SK-N-SH (cell line): ENCODE results near the gene ZBED5. TPM values are rescaled to one million over a fixed set of nuclear protein-coding genes. Genes with fewer than 3 reads are reported as not detected.

Source experiments
- CTCF ChIA-PET: fragments of 300-600, 350-600 bp; formaldehyde crosslinking; extraction: SDS; loops from one replicate; lab custom pipeline; 2021; lab: Yijun Ruan, JAX
- POLR2A ChIA-PET: fragments of 350-600 bp; sonication (Branson Sonifier 250); formaldehyde crosslinking; extraction: SDS; loops from one replicate; lab custom pipeline; 2020; ENCODE audit warnings: antibody characterized with exemption, inconsistent platforms; lab: Yijun Ruan, JAX
- DNase-seq: peaks from one replicate; pipeline ENCODE4 v3.0.0; 2012
- H2AFZ ChIP-seq: fragments of 200-600 bp; sonication (generic); 2 replicates; pipeline ENCODE4 v1.8.1; 2016; ENCODE audit warnings: antibody characterized with exemption, mild to moderate bottlenecking, low read depth
- H3F3A ChIP-seq: fragments of 200-600 bp; sonication (generic); replicated peaks from 2 replicates; pipeline ENCODE3; 2016; ENCODE audit warnings: antibody characterized with exemption, mild to moderate bottlenecking; ENCODE audit not compliant: insufficient read depth
- H3K27ac ChIP-seq, 2 experiments: fragments of 200-500 bp in 1 of 2; fragments of 200-600 bp in 1 of 2; sonication (Bioruptor generic) in 1 of 2; sonication (generic), shearing (Covaris generic) in 1 of 2; 2 replicates each; pipeline versions ENCODE4 v1.5.1 to v1.6.1; 2014 to 2016; ENCODE audit warnings: low read depth in 2 of 2, inconsistent platforms in 1 of 2, low read length in 1 of 2, mild to moderate bottlenecking in 1 of 2, mixed read lengths in 1 of 2
- H3K27me3 ChIP-seq: fragments of 200-600 bp; sonication (generic), shearing (Covaris generic); 2 replicates; pipeline ENCODE4 v1.6.1; 2016; ENCODE audit warnings: mixed run types; ENCODE audit not compliant: insufficient read depth
- H3K36me3 ChIP-seq, 2 experiments: fragments of 200-500 bp in 1 of 2; fragments of 200-600 bp in 1 of 2; sonication (Bioruptor generic) in 1 of 2; sonication (generic) in 1 of 2; replicated peaks in 1 of 2; 2 replicates each; pipeline versions ENCODE3 to v1.5.1; 2014 to 2016; ENCODE audit warnings: low read length in 1 of 2, mild to moderate bottlenecking in 1 of 2; ENCODE audit not compliant: insufficient read depth in 2 of 2, control insufficient read depth in 1 of 2
- H3K4me1 ChIP-seq, 2 experiments: fragments of 200-500 bp in 1 of 2; fragments of 200-600 bp in 1 of 2; sonication (Bioruptor generic) in 1 of 2; sonication (generic), shearing (Covaris generic) in 1 of 2; 2 replicates each; pipeline versions ENCODE4 v1.5.1 to v1.6.1; 2014 to 2016; ENCODE audit warnings: low read depth in 1 of 2, low read length in 1 of 2, mixed run types in 1 of 2; ENCODE audit not compliant: insufficient read depth in 2 of 2, control insufficient read depth in 1 of 2
- H3K4me2 ChIP-seq: fragments of 200-600 bp; sonication (generic), shearing (Covaris generic); 2 replicates; pipeline ENCODE4 v1.6.1; 2017; ENCODE audit warnings: mixed run types
- H3K4me3 ChIP-seq, 2 experiments: fragments of 200-500 bp in 1 of 2; fragments of 200-600 bp in 1 of 2; sonication (Bioruptor generic) in 1 of 2; sonication (generic), shearing (Covaris generic) in 1 of 2; 2 replicates each; pipeline versions ENCODE4 v1.5.1 to v1.8.1; 2014 to 2016; ENCODE audit warnings: low read depth in 2 of 2, inconsistent platforms in 1 of 2, low read length in 1 of 2, mild to moderate bottlenecking in 1 of 2, mixed read lengths in 1 of 2, moderate library complexity in 1 of 2
- H3K79me2 ChIP-seq: fragments of 200-600 bp; sonication (generic); 2 replicates; pipeline ENCODE4 v1.8.1; 2017; ENCODE audit warnings: mild to moderate bottlenecking; ENCODE audit not compliant: insufficient read depth
- H3K9ac ChIP-seq: fragments of 200-600 bp; sonication (generic); 2 replicates; pipeline ENCODE4 v1.6.1; 2017; ENCODE audit warnings: mixed run types
- H3K9me2 ChIP-seq: fragments of 200-600 bp; sonication (generic); 2 replicates; pipeline ENCODE4 v1.6.1; 2017; ENCODE audit warnings: mixed run types
- H3K9me3 ChIP-seq: fragments of 200-600 bp; sonication (generic); 2 replicates; pipeline ENCODE4 v1.6.1; 2017; ENCODE audit warnings: mixed run types, mild to moderate bottlenecking, moderate library complexity
- H4K20me1 ChIP-seq: fragments of 200-600 bp; sonication (generic); 2 replicates; pipeline ENCODE4 v1.6.1; 2017; ENCODE audit warnings: mild to moderate bottlenecking, mixed run types; ENCODE audit not compliant: insufficient read depth
- CHD2 ChIP-seq: fragments of 150-350 bp; IDR thresholded peaks from 2 replicates; pipeline ENCODE4 v1.6.1; 2018; ENCODE audit warnings: low read length; ENCODE audit not compliant: partially characterized antibody
- CTCF ChIP-seq: fragments of 200-600 bp; sonication (generic); IDR thresholded peaks from 2 replicates; pipeline ENCODE4 v1.6.1; 2017; ENCODE audit warnings: antibody characterized with exemption, mild to moderate bottlenecking, moderate library complexity
- EP300 ChIP-seq, 2 experiments: IDR thresholded peaks; 2 replicates each; pipeline versions ENCODE4 v1.4.0 to v1.6.1; 2012; ENCODE audit warnings: borderline replicate concordance in 1 of 2, low read depth in 1 of 2, low read length in 1 of 2
- EZH2phosphoT487 ChIP-seq: fragments of 200-600 bp; sonication (generic); IDR thresholded peaks from 2 replicates; pipeline ENCODE4 v1.6.1; 2017; ENCODE audit warnings: low read depth, mixed run types, mild to moderate bottlenecking, antibody characterized with exemption, moderate library complexity, borderline replicate concordance
- FOSL2 ChIP-seq: IDR thresholded peaks from 2 replicates; pipeline ENCODE4 v1.4.0; 2012; ENCODE audit warnings: low read depth, mild to moderate bottlenecking, moderate library complexity, borderline replicate concordance
- FOXJ3 ChIP-seq: sonication (generic); formaldehyde crosslinking; IDR thresholded peaks from 2 replicates; pipeline ENCODE4 v1.5.1; 2020; ENCODE audit warnings: mild to moderate bottlenecking, missing genetic modification reagents
- GATA2 ChIP-seq: sonication (generic); formaldehyde crosslinking; IDR thresholded peaks from 2 replicates; pipeline ENCODE4 v1.5.0; 2020; ENCODE audit warnings: mild to moderate bottlenecking, missing genetic modification reagents
- IRF3 ChIP-seq: fragments of 150-350 bp; IDR thresholded peaks from 2 replicates; pipeline ENCODE4 v1.6.1; 2016; ENCODE audit warnings: mild to moderate bottlenecking, low read depth, low read length
- NRF1 ChIP-seq: IDR thresholded peaks from 2 replicates; pipeline ENCODE4 v1.6.1; 2012; ENCODE audit warnings: low read depth, mild to moderate bottlenecking, low read length
- RCOR1 ChIP-seq: fragments of 150-350 bp; IDR thresholded peaks from 2 replicates; pipeline ENCODE4 v1.6.1; 2017; ENCODE audit warnings: antibody characterized with exemption, low read length
- REST ChIP-seq: IDR thresholded peaks from 2 replicates; pipeline ENCODE4 v1.6.1; 2012; ENCODE audit warnings: mild to moderate bottlenecking, low read depth, low read length, moderate library complexity
- TAF1 ChIP-seq: IDR thresholded peaks from 2 replicates; pipeline ENCODE4 v1.6.1; 2012; ENCODE audit warnings: low read depth, mild to moderate bottlenecking, low read length, moderate library complexity, borderline replicate concordance
- TEAD4 ChIP-seq: IDR thresholded peaks from 2 replicates; pipeline ENCODE4 v1.4.0; 2012; ENCODE audit warnings: mild to moderate bottlenecking, borderline replicate concordance; ENCODE audit not compliant: insufficient read depth
- USF2 ChIP-seq: fragments of 150-350 bp; IDR thresholded peaks from 2 replicates; pipeline ENCODE4 v1.6.1; 2017; ENCODE audit warnings: antibody characterized with exemption, low read length, low read depth, borderline replicate concordance
- YY1 ChIP-seq: IDR thresholded peaks from 2 replicates; pipeline ENCODE4 v1.4.0; 2012; ENCODE audit warnings: low read depth, mild to moderate bottlenecking
- WGBS: methylation state at CpG from one replicate; pipeline ENCODE4 v1.1.6; 2017; ENCODE audit warnings: low lambda C conversion rate; 5-methylcytosine and 5-hydroxymethylcytosine counted together
- polyA plus RNA-seq, 3 experiments: library from polyadenylated mRNA; depleted of rRNA; stranded (reverse); fragments of >200 nt; gene quantifications; 2 replicates each; pipeline ENCODE4 v1.2.3, GENCODE V29; 2012
- TF ChIP-seq, protein P1 (sequence below): IDR thresholded peaks from 2 replicates; pipeline ENCODE4 v1.4.0; 2012; ENCODE audit warnings: low read depth
- TF ChIP-seq, protein P2 (sequence below): IDR thresholded peaks from 2 replicates; pipeline ENCODE4 v1.4.0; 2012; ENCODE audit warnings: low read depth, borderline replicate concordance

The ZBED5 gene
- polyA plus RNA-seq, 1 of the 3 experiments (the other 2 are of a cell fraction) = 23.5 TPM

DNA sequence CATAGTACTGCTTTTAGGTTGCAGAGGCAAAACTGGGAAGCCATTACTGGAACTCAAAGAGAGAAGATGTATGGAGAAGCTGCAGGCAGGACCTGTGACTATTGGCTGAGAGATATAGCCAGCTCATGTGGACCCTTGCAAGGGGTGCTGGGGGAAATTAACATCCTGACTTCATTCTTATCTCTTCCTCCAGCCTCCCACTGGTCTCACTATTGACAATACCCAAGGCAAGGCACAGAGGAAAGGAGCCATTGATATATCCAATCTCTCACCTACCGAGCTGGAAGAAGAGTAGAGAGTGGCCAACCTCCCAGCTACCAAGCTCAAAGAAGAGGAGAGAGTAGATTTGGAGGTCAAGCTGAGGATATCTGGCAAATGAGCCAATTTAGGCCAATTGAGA lies 36.8 kb upstream of the ZBED5 start:
- Histone ChIP-seq H3K4me3 (no peak overlapping the region), H3K27ac (no peak overlapping the region), H3K9ac (no peak overlapping the region), H3K79me2 (no peaks in the 10 kb centered on the region), H3K9me3 (no peaks in the 10 kb centered on the region), H2AFZ (no peak overlapping the region), H4K20me1 (no peaks in the 10 kb centered on the region), H3K27me3 (no peaks in the 10 kb centered on the region), H3K4me1 (peaks cover 11 to 18% of the 10 kb centered on the region in 2 experiments; a peak in 3 of 4 replicates), H3K9me2 (no peaks in the 10 kb centered on the region), H3F3A (peaks cover 16% of the 10 kb centered on the region), H3K36me3 (no peaks in the 10 kb centered on the region), H3K4me2 (no peak overlapping the region)
- 92% methylated on average over 1 of the region's 1 CpG for WGBS
- POLR2A ChIA-PET = no interaction called here
- CTCF ChIA-PET = interaction anchor here (1.4 kb wide), 1 partner anchor 103 kb away, joined by 4 read pairs; no protein-coding TSS in a partner anchor
- DNase-seq = no peak
- TF ChIP-seq, protein P1, sequence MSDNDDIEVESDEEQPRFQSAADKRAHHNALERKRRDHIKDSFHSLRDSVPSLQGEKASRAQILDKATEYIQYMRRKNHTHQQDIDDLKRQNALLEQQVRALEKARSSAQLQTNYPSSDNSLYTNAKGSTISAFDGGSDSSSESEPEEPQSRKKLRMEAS = no peak
- TF ChIP-seq, protein P2, sequence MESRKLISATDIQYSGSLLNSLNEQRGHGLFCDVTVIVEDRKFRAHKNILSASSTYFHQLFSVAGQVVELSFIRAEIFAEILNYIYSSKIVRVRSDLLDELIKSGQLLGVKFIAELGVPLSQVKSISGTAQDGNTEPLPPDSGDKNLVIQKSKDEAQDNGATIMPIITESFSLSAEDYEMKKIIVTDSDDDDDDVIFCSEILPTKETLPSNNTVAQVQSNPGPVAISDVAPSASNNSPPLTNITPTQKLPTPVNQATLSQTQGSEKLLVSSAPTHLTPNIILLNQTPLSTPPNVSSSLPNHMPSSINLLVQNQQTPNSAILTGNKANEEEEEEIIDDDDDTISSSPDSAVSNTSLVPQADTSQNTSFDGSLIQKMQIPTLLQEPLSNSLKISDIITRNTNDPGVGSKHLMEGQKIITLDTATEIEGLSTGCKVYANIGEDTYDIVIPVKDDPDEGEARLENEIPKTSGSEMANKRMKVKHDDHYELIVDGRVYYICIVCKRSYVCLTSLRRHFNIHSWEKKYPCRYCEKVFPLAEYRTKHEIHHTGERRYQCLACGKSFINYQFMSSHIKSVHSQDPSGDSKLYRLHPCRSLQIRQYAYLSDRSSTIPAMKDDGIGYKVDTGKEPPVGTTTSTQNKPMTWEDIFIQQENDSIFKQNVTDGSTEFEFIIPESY = no peak
- TF ChIP-seq TAF1 (no peak), REST (no peak), CTCF (no peak), GATA2 (no peak), EZH2phosphoT487 (no peak), NRF1 (no peak), YY1 (no peak), IRF3 (no peak), EP300 (IDR thresholded peaks at IDR 0.05; ENCODE audit: borderline replicate concordance in 1 of 2, low read depth in 1 of 2, low read length in 1 of 2) (no peak), TEAD4 (no peak), USF2 (no peak), RCOR1 (no peak), FOSL2 (no peak), FOXJ3 (no peak), CHD2 (no peak)
